MM.1S (cell line): Measurements from ENCODE around the gene CMTM8.

ENCODE experiments used
- EZH2 ChIP-seq: fragments of 300-600 bp; sonication (generic); optimal IDR thresholded peaks from 2 replicates; pipeline ENCODE3; 2017; ENCODE audit warnings: low read depth, mild to moderate bottlenecking, antibody characterized with exemption, low read length, mixed read lengths
- EZH2phosphoT487 ChIP-seq: fragments of 300-600 bp; sonication (generic); IDR thresholded peaks from 2 replicates; pipeline ENCODE4 v1.6.1; 2018; ENCODE audit warnings: antibody characterized with exemption, low read length
- TF ChIP-seq, protein P1 (sequence below): fragments of 300-600 bp; sonication (generic); IDR thresholded peaks from 2 replicates; pipeline ENCODE4 v1.5.1; 2016; ENCODE audit warnings: antibody characterized with exemption, low read length, mixed read lengths

DNA sequence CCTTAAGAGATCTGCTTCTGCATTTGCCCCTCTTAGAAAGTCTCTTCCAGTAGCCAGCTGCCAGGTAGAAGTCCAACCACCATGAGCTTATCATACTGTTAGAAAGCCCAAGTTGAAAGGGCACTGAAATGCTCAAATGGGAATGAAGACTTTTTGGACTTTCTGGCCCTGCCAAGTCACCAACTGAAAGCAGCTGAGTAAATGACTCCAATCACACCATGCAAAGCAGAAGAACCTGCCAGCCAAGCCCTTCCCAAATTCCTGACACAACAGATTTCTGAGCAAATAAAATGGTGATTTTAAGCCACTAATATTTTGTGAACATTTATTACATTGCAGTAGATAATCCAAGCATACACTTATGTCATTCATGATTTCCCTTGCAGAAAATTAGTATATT lies 2.1 kb upstream of the CMTM8 start:
- TF ChIP-seq, protein P1, sequence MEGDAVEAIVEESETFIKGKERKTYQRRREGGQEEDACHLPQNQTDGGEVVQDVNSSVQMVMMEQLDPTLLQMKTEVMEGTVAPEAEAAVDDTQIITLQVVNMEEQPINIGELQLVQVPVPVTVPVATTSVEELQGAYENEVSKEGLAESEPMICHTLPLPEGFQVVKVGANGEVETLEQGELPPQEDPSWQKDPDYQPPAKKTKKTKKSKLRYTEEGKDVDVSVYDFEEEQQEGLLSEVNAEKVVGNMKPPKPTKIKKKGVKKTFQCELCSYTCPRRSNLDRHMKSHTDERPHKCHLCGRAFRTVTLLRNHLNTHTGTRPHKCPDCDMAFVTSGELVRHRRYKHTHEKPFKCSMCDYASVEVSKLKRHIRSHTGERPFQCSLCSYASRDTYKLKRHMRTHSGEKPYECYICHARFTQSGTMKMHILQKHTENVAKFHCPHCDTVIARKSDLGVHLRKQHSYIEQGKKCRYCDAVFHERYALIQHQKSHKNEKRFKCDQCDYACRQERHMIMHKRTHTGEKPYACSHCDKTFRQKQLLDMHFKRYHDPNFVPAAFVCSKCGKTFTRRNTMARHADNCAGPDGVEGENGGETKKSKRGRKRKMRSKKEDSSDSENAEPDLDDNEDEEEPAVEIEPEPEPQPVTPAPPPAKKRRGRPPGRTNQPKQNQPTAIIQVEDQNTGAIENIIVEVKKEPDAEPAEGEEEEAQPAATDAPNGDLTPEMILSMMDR, result no peak
- no peak for TF ChIP-seq EZH2
- TF ChIP-seq EZH2phosphoT487, result no peak
